ENCODE data around the gene SMAD3. TPM values are rescaled to one million over a fixed set of nuclear protein-coding genes. Genes with fewer than 3 reads are reported as not detected.

Gene SMAD3
- total and polyA plus RNA-seq, 2 of the 8 experiments (the other 6 are each of a cell fraction or from before 2014, with no cell fraction given) = 10.1 to 12.4 TPM

GRCh38 chr15:67224889-67225288, 159.5 kb downstream of the SMAD3 start (continued):
- TF ChIP-seq ATF2 (IDR thresholded peaks at IDR 0.05; ENCODE audit: low read length) = no peak

Measured in H1 (cell line).